Parathyroid adenoma (tissue), 2 donors: ENCODE data around the gene CLDN7.

Experiments
- H2AFZ ChIP-seq: fragments of 300-600 bp; sonication (generic); one replicate; pipeline ENCODE4 v1.7.0; 2017; ENCODE audit warnings: antibody characterized with exemption, mild to moderate bottlenecking
- H3K27ac ChIP-seq: fragments of 300-600 bp; sonication (generic); one replicate; pipeline ENCODE4 v1.7.0; 2017
- H3K27me3 ChIP-seq: fragments of 300-600 bp; sonication (generic); one replicate; pipeline ENCODE4 v1.7.0; 2017; ENCODE audit warnings: low read length; ENCODE audit not compliant: control insufficient read depth, insufficient read depth
- H3K36me3 ChIP-seq: fragments of 300-600 bp; sonication (generic); one replicate; pipeline ENCODE4 v1.7.0; 2017; ENCODE audit warnings: low read length; ENCODE audit not compliant: control insufficient read depth, insufficient read depth
- H3K4me1 ChIP-seq: fragments of 300-600 bp; sonication (generic); one replicate; pipeline ENCODE4 v1.7.0; 2017; ENCODE audit warnings: control low read depth
- H3K4me2 ChIP-seq: fragments of 300-600 bp; sonication (generic); one replicate; pipeline ENCODE4 v1.7.0; 2017; ENCODE audit warnings: low read length
- H3K4me3 ChIP-seq: fragments of 300-600 bp; sonication (generic); one replicate; pipeline ENCODE4 v1.7.0; 2017; ENCODE audit warnings: low read depth, low read length
- H3K79me2 ChIP-seq: fragments of 300-600 bp; sonication (generic); one replicate; pipeline ENCODE4 v1.7.0; 2017; ENCODE audit warnings: control low read depth
- H3K9ac ChIP-seq: fragments of 300-600 bp; sonication (generic); one replicate; pipeline ENCODE4 v1.7.0; 2017; ENCODE audit warnings: mild to moderate bottlenecking
- H3K9me3 ChIP-seq: fragments of 300-600 bp; sonication (generic); one replicate; pipeline ENCODE4 v1.7.0; 2017; ENCODE audit warnings: low read length; ENCODE audit not compliant: control insufficient read depth
- TF ChIP-seq, protein P1 (sequence below): fragments of 300-600 bp; sonication (generic); IDR thresholded peaks from one replicate; pipeline ENCODE4 v1.7.0; 2017; ENCODE audit warnings: antibody characterized with exemption, mild to moderate bottlenecking
- donor health status: primary hyperparathyroidism.

The CLDN7 gene

DNA sequence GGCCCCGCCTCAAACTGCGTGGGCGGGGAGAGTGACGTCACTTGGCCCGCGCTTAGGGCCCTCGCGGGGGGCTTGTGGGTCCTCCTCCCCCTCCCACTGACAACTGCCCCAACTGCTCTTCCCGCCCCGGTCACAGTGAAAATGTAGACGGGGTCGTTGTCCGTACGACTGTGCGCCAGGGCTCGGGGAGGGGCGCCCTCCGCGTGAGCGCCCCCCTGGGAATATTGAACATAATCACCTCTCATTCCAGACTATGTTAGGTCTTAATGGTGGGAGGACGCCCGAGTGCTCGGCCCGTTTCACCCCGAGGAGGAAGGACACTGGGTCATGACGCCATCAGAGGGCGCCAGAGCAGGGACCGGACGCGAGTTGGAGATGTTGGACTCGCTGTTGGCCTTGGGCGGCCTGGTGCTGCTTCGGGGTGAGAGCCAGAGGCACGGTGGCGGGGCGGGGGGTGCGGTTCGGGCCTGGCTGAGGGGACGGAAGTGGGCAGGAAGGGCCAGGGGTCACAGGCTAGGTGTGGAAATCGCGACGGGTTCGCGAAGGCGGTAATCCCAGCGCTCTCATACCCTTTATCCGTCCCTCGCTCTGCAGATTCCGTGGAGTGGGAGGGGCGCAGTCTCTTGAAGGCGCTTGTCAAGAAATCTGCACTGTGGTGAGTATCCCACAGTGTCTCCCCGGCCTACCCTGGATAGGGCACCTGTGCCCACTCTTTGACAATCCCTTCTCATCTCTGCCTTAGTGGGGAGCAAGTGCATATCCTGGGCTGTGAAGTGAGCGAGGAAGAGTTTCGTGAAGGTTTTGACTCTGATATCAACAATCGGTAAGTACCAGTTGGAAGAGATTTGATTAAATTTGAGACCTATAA is 9.9 kb downstream of the CLDN7 start, which contains the start of gene ELP5:
TSS of gene ELP5 (plus strand) at position 40 of the 868 bp plus-strand sequence. CDS start at position 376, 336 bp downstream.
- Histone ChIP-seq H3K27ac (peak within 1 kb of the TSS; percentile 94), H3K36me3 (no peaks in the 10 kb centered on the region), H3K79me2 (peaks cover 43% of the 10 kb centered on the region), H3K9me3 (no peaks in the 10 kb centered on the region), H3K27me3 (no peaks in the 10 kb centered on the region), H3K4me2 (peak within 1 kb of the TSS; percentile 96), H3K4me3 (peak within 1 kb of the TSS; percentile 89), H3K9ac (peak within 1 kb of the TSS; percentile 21), H3K4me1 (peaks cover 20% of the 10 kb centered on the region), H2AFZ (peak within 1 kb of the TSS; percentile 70)
- TF ChIP-seq, protein P1, sequence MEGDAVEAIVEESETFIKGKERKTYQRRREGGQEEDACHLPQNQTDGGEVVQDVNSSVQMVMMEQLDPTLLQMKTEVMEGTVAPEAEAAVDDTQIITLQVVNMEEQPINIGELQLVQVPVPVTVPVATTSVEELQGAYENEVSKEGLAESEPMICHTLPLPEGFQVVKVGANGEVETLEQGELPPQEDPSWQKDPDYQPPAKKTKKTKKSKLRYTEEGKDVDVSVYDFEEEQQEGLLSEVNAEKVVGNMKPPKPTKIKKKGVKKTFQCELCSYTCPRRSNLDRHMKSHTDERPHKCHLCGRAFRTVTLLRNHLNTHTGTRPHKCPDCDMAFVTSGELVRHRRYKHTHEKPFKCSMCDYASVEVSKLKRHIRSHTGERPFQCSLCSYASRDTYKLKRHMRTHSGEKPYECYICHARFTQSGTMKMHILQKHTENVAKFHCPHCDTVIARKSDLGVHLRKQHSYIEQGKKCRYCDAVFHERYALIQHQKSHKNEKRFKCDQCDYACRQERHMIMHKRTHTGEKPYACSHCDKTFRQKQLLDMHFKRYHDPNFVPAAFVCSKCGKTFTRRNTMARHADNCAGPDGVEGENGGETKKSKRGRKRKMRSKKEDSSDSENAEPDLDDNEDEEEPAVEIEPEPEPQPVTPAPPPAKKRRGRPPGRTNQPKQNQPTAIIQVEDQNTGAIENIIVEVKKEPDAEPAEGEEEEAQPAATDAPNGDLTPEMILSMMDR: peak; percentile 62

DNA sequence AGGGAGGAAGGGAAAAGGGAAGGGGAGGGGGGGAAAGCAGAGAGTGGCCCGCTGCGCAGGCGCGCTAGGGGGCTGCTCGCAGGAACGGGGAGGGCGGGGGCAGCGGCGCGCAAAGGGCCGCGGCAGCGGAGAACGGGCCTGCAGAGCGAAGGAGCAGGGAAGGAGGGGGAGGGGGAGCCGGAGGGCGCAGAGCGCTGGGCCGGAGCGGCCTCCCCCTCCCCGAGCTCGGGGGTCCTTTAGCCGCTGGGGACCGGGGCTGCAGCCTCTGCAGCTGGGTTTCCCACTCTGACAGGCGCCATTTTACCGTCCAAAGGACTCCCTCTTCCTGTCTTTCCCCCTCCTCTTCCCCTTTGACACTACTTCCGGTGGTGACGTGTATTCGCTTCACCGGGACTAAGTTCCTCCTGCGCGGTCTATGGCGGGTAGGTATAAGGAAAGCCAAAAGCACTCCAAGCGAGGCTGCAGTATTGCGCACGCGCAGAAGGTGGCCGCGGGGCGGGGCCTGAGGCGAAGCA is 10.6 kb downstream of the CLDN7 start, which contains the start of gene CTDNEP1:
TSS of gene CTDNEP1 (minus strand) at position 74 of the 515 bp plus-strand sequence. CDS start 438 bp downstream, outside the sequence.
- H3K36me3 ChIP-seq: no peaks in the 10 kb centered on the region
- TF ChIP-seq, protein P1: no peak
- H3K4me1 ChIP-seq: peaks cover 20% of the 10 kb centered on the region
- H3K79me2 ChIP-seq: peaks cover 50% of the 10 kb centered on the region
- no peaks in the 10 kb centered on the region for H3K9me3 ChIP-seq
- H3K27me3 ChIP-seq: no peaks in the 10 kb centered on the region
- H3K4me2 ChIP-seq: peak within 1 kb of the TSS; percentile 96
- peak within 1 kb of the TSS; percentile 21 for H3K9ac ChIP-seq
- peak within 1 kb of the TSS; percentile 94 for H3K27ac ChIP-seq
- H2AFZ ChIP-seq: peak within 1 kb of the TSS; percentile 70
- peak within 1 kb of the TSS; percentile 89 for H3K4me3 ChIP-seq

DNA sequence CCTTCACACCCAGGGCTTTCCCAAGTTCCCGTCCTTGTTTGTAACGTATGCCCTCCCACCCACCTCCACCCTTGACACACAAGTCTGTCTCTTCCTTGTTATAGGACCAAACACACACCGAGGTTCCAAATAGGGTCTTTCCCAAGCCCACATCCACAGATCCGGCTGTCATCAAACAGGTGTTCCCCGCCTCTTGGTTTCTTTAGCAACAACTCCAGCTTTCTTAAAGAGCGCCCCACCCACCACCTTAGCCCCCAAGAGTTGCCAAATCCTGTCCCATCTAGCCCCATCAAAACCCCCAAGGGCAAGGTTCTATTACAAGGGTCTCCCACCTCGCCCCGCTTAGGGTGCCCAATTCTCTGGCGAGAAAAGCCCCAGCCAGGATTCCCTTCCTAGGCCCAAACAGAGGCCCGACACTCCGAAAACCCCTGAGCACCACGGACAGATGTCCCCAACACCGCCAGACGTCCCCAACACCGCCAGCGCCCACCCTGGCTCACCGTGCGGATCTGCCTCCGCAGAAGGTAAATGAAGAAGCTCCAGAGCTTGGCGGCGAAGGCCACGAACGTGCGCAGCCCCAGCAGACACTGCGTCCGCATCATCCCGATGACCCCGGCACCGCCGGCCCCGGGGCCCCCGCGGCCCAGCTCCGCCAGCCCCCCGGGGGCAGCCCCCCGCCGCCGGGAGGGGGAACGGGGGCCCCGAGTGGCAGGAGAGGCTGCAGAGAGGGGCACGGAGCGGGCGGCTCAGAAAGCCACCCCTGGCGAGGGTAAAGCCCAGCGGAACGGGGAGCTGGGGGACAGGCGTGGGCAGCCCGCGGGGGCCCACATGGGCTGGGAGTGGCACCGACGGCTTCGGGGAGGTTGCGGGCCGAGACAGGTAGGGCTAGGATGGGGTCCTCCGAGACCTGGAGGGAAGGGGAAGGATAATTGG is 11.3 kb downstream of the CLDN7 start:
- Histone ChIP-seq H2AFZ (peak overlapping the region; percentile 61), H3K4me1 (peaks cover 20% of the 10 kb centered on the region), H3K36me3 (no peaks in the 10 kb centered on the region), H3K4me3 (peak overlapping the region; percentile 89), H3K4me2 (peak overlapping the region; percentile 95), H3K27ac (peak overlapping the region; percentile 94), H3K79me2 (peaks cover 50% of the 10 kb centered on the region), H3K9me3 (no peaks in the 10 kb centered on the region), H3K9ac (peak overlapping the region; percentile 21), H3K27me3 (no peaks in the 10 kb centered on the region)
- TF ChIP-seq, protein P1: no peak

DNA sequence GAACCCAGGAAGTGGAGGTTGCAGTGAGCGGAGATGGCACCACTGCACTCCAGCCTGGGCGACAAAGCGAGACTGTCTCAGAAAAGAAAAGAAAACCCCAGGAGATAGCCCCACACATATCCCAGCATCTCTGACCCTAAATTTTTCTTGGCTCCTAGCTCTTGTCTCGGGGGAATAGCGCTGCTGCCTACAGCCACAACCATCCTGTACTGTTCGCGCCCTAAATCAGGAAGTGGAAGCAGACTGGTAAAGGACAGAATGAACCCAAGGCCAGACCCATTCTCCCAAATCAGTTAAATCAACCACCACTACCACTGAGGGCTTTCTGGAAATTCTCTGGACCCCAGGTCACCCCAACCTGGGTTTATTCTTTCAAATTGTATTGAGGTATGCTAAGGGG is 12.4 kb downstream of the CLDN7 start:
- Histone ChIP-seq H3K9ac (no peak overlapping the region), H3K4me3 (peak overlapping the region; percentile 89), H3K36me3 (no peaks in the 10 kb centered on the region), H3K9me3 (no peaks in the 10 kb centered on the region), H3K27ac (no peak overlapping the region), H3K27me3 (no peaks in the 10 kb centered on the region), H3K4me1 (peaks cover 20% of the 10 kb centered on the region), H2AFZ (no peak overlapping the region), H3K4me2 (peak overlapping the region; percentile 95), H3K79me2 (peaks cover 50% of the 10 kb centered on the region)
- TF ChIP-seq, protein P1: no peak
